HG03280 (cell line): ENCODE data around the gene GRID1.
"Not testable (repeated sequence)": the region's sequence is repeated elsewhere in the genome, so short reads cannot be mapped to it uniquely, and the experiment has no call there.

Experiments used
- ATAC-seq: cut with Tn5 transposase; IDR thresholded peaks from one replicate; pipeline ENCODE4 v1.9.1; 2021; ENCODE audit warnings: mild to moderate bottlenecking, moderate library complexity; ENCODE audit not compliant: unreplicated experiment

GRID1 gene

GRCh38 chr10:86255405-86256251 lies 111.0 kb downstream of the GRID1 start:
- ATAC-seq: no peak

GRCh38 chr10:86254526-86255174 lies 111.9 kb downstream of the GRID1 start:
- no peak for ATAC-seq

- ATAC-seq: no peak
Observed at GRCh38 chr10:86254081-86254480, 112.5 kb downstream of the GRID1 start.

DNA sequence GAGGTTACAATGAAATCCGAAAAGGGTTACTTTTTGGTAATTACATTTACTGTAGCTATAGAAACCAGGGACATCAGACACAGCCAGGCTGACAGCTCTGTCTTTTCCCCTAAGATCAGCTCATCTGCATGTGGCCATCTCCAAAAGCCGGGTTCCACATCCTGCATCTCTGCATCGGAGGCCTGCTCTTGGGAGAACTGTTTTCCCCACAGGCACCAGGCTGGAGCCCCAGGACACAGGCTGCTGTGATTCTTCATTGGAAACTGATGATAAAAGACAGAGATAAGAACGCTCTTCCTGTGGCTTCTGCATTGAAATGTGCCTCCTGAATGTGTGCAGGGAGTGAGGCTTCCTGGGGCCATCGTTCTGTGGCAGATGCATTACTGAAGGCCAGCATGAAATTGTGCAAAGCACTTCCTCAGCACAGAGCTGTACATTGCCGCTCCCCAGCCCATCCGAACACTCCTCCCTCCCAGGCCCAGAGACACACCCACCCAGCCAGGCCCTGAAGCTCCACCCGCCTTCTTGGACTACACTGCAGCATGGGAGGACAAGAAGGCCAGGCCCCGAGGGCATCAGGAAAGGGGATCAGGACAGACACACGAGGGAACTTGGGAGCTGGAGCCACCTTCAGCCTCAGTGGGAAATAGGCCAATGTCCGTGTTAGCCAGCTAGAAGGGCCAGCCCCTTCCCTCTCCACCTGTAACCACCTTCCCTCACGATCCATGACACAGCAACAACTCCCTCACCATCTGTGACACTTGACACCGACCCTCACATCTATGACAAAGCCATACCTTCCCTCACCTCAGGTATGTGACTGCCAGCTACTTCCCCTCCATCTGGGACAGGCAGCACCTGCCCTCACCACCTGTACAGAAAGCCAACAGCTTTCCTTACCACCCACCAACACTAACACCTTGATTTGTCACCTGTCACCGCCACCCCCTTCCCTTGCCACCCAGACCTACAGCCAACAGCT lies 113.2 kb downstream of the GRID1 start:
- ATAC-seq: no peak

DNA sequence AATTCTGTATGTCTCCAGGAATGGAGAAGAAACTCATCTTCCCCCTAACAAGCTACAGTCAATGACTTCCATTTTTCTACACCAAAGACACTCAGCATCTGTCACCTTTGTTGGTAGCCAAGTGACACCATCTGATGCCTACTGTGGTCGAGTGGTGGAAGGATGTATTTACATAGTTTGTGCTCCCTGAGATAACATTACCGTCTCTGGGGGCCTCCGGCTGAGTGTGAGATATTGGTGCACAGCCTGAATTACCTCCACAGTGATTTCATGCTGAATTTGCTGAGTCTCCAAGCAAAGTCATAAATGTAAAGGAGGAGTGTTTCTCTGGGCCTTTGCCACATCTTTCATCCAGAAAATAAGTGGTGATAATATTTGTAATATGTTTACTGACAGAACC lies 114.0 kb downstream of the GRID1 start:
- ATAC-seq: no peak

DNA sequence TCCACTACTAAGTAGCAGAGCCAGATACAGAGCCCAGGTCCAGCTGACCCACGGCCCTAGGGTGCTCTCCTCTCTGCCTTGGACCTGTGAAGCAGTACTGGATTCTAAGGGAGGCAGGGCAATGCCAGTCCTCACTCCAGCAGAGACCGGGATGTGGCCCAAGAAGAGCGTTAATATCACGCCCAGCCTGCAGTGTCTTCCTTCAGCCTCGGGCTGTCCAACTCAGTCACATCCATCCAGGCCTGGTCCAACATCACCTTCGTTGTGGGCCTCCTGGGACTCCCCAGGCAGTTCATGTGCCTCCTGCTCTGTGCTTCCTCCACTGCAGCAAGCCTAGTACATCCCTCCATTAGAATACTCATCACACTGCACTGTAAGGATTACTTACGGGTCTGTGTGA lies 114.5 kb downstream of the GRID1 start:
- no peak for ATAC-seq

DNA sequence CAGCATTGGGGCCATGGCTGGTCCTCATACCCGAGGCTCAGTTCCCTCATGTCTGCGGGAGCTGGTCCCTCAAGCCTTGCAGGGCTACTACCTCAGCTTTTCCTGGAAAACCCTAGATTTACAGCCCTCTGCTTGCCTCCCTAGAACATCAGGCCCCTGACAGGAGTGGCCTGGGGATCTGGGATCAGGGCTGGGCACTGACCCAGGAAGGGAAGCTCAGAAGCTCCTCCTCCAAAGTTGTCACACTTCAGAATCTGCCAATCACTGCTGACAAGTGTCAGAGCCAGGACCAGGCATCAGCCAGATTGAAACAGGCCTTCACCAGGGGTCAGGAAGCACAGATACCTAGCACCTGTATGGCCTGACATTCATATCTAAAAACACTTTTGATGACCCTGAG lies 115.2 kb downstream of the GRID1 start:
- no peak for ATAC-seq

DNA sequence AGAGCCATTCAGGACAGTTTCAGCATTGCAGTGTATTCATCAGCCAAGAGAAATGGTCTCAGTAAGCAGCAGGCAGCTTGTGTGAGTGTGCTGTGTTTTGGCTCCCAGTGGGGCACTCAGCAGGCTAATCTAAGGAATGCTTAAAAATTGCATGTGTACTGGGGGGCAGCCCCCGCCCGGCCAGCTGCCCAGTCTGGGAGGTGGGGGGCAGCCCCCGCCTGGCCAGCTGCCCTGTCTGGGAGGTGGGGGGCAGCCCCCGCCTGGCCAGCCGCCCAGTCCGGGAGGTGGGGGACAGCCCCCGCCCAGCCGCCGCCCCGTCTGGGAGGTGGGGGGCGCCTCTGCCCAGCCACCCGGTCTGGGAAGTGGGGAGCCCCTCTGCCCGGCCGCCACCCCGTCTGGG lies 116.2 kb downstream of the GRID1 start:
- no peak for ATAC-seq

DNA sequence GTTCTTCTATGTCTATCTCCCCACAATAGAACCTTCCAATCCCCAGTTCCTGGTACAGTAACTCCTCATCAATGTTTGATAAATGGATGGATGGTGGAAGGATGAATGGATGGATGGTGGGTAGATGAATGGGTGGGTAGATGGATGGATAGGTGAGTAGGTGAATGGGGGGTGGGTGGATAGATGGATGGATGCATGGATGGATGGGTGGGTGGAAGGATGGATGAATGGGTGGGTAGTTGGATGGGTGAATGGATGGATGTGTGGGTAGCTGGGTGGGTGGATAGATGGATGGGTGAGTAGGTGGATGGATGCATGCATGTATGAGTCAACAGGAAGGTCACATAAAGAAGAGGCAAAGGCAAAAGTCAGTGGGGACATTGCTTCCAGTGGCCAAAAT lies 116.8 kb downstream of the GRID1 start:
- ATAC-seq: no peak

DNA sequence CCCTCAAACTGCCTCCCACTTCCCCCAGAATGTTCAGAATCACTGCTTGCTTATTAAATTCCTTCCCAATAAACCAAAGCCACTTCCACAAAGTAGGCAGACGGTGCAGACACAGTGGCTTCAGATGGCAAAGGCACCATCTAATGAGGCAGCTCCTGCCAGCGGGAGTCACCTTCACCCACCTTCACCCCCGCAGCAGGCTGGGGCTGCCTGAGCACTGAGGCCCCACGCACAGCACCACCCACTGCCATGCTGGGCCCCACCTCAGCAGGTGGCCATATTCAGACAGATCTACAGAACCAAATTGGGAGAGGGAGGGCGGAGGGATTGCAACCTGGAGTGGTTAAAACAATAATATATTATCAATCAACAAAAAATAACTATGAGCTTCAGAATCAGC lies 118.5 kb downstream of the GRID1 start:
- ATAC-seq: no peak

- no peak for ATAC-seq
Observed at GRCh38 chr10:86247588-86247987, 119.0 kb downstream of the GRID1 start.

DNA sequence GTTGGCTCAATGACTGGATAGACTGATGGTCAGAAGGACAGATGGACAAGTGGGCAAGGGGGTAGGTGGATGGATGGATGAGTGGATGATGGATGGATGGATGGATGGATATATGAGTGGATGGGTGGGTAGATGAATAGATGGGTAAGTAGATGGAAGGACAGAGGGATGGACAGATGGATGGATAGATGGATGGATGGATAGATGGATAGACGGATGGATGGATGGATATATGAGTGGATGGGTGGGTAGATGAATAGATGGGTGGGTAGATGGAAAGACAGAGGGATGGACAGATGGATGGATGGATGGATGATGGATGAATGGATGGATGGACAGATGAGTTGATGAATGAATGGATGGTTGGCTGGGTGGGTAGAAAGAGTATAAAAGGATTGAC lies 119.5 kb downstream of the GRID1 start:
- no peak for ATAC-seq

DNA sequence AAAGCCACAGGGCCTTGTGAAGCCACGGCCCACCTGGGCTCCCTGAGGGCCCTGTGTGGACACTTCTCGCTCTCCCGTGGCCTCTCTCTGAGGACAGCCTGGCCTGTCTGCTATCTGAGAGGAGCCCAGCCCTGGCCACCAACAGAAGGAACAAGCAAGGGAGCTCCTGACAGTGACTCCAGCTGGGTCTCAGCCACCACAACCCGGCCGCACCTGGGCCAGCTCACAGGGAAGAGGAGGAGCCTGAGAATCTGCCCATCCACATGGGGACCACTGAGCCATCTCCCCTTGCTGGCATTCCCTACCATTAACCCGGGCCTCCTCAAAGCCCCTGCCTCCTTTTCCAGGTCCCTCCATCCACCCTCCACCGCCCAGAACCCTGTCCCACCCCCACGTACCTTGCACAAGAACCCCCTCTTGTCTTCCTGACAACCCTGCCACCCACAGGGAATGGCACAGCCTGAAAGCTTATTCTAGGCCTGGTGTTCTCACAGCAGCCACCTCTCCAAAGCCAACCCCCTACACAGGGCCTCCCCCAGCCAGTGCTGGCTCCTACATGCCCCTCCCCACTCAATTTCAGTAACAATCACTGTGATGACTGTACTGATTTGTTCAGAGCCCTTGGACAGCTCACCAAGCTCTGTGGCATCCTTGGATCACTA lies 120.2 kb downstream of the GRID1 start:
- no peak for ATAC-seq

GRCh38 chr10:86245015-86245394 lies 121.6 kb downstream of the GRID1 start:
- ATAC-seq: no peak

DNA sequence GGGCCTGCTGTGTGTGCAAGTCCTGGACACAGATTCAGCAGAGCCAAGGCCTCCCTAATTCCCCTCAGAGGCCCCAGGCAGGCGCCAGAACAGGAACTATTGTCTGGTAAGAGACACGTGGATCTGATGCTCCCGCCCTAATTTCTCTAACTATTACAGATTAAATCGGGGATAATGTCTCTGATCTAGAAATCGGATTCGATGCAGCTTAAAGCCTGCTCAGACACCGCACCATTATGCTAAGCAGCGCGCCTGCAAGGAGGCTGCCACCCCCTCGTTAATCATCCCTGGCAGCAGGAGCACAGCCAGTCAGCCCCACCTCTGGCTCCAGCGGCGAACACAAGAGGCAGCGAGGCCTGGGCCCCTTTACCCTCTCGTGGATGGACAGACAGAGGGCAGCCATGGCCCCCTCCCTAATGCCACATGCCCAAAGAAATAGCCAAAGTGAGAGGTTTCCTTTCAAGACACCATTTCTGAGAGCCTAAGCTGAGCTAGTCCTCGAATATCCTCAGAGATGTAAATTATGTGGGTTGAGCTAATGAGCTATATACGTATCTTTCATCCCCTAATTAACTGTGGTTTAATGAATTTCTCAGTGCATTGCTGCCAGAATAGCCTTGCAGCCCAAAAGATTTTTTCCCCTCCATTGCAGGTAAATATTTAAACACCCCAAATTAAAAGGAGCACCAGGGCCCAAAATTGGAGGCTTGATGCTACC lies 122.1 kb downstream of the GRID1 start:
- no peak for ATAC-seq

DNA sequence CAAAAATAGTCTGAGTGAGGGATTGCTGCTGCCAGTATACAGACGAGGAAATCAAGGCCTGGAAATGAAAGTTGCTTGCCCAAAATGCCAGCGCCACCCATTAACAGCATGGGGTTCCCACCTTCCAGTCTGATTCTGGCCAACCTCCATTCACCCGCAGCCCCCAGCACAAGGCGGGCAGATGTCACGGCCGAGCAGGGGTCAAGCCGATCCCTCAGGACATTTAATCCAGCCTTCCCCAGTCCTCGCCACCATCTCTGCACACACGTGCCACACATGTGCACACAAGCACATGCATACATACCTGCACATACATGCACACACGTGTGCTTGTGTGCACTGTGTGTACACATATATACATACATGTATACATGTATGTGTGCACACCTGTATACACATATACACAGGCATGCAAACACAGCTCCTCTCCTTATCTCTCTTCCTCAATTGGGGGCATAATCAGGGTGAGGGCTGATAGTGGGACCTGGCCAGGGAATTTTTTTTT lies 122.9 kb downstream of the GRID1 start:
- ATAC-seq: no peak

DNA sequence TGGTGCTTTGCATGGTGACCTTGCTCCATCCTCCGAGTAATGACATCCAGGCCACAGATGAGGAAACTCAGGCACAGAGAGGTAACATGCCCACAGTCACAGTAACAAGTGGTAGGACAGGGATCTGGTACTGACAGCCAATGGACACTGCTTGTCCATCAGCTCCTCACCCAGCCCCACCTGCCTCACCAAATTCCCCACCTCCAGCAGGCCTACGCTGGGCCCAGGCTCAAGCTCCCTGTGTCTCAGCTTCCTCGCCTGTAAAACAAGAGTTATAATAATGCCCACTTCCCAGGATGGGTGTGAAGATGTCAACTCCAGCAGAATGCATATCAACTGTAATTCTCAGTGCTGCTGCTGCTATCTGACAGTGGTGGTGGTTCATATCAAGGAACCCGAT lies 123.8 kb downstream of the GRID1 start:
- ATAC-seq: no peak

DNA sequence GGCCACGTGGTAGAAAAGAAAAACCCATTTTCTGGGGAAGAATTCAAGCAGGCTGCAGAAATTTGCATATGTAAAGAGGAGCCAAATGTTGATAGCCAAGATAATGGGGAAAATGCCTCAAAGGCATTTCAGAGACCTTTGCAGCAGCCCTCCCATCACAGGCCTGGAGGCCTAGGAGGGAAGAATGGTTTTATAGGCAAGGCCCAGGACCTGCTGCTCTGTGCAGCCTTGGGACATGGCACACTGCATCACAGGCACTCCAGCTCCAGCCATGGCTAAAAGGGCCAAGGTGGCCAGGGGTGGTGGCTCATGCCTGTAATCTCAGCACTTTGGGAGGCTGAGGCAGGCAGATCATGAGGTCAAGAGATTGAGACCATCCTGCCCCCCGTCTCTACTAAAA lies 128.5 kb downstream of the GRID1 start:
- not testable (repeated sequence) for ATAC-seq

GRCh38 chr10:86234541-86235270 lies 131.9 kb downstream of the GRID1 start:
- ATAC-seq: no peak
